Measurements from ENCODE around the gene SERPINB2.

- no peak for TF ChIP-seq SUZ12 (IDR thresholded peaks at IDR 0.05; ENCODE audit: extremely low read depth, insufficient read depth, insufficient read length)
- no peak for TF ChIP-seq YY1 (IDR thresholded peaks at IDR 0.05; ENCODE audit: insufficient read depth, insufficient read length)
- TF ChIP-seq ZNF274 (IDR thresholded peaks at IDR 0.05; ENCODE audit: low read depth, low read length), result no peak
Observed at GRCh38 chr18:63894106-63894772, 6.7 kb downstream of the SERPINB2 start.
